Uterus (tissue), 4 donors: ENCODE data around the gene MRPL55. TPM values are rescaled to one million over a fixed set of nuclear protein-coding genes. Genes with fewer than 3 reads are reported as not detected.

Source experiments
- DNase-seq, 2 donors: peaks; one replicate each; pipeline ENCODE4 v3.0.0-alpha.2; 2019 to 2020
- H3K27ac ChIP-seq, 2 donors: fragments of 200-600 bp; sonication (generic); 1 replicate in 1 of 2; 2 replicates in 1 of 2; pipeline ENCODE4 v1.5.1; 2016 to 2018
- H3K27me3 ChIP-seq, 2 donors: fragments of 200-600 bp; sonication (generic); one replicate each; pipeline ENCODE4 v1.5.1; 2018 to 2019; ENCODE audit warnings: control low read depth in 1 of 2
- H3K36me3 ChIP-seq, 2 donors: fragments of 200-600 bp; sonication (generic); one replicate each; pipeline ENCODE4 v1.5.1; 2019; ENCODE audit warnings: control low read depth in 1 of 2
- H3K4me1 ChIP-seq, 2 donors: fragments of 200-600 bp; sonication (generic); one replicate each; pipeline ENCODE4 v1.5.1; 2018 to 2019; ENCODE audit warnings: control low read depth in 1 of 2
- H3K4me3 ChIP-seq, 2 donors: fragments of 200-600 bp; sonication (generic); 1 replicate in 1 of 2; 2 replicates in 1 of 2; pipeline ENCODE4 v1.5.1; 2018 to 2019; ENCODE audit warnings: mild to moderate bottlenecking in 1 of 2
- H3K9me3 ChIP-seq, 2 donors: fragments of 200-600 bp; sonication (generic); one replicate each; pipeline ENCODE4 v1.5.1; 2019; ENCODE audit warnings: control low read depth in 1 of 2
- POLR2A ChIP-seq, 2 donors: fragments of 450-650 bp; IDR thresholded peaks; one replicate each; pipeline ENCODE4 v1.6.1; 2016; ENCODE audit warnings: antibody characterized with exemption in 2 of 2, mild to moderate bottlenecking in 1 of 2, moderate library complexity in 1 of 2
- intact Hi-C: fragments of 100-400 bp; cut with DNase I; formaldehyde crosslinking; loops from one replicate; pipeline ENCODE4 v1.15.1; 2023; ENCODE audit warnings: low total_unique reads
- total RNA-seq, 4 donors: library from RNA; depleted of rRNA in 3 of 4; stranded (reverse); fragments of >200 nt in 3 of 4; gene quantifications; one replicate each; pipeline versions ENCODE4 v1.1.0 to v1.2.4, GENCODE V29; 2014 to 2023
- TF ChIP-seq, protein P1 (sequence below), 4 experiments: fragments of 200-600 bp in 2 of 4; fragments of 450-650 bp in 2 of 4; sonication (generic) in 2 of 4; IDR thresholded peaks; one replicate each; pipeline ENCODE4 v1.5.1; 2016 to 2019; ENCODE audit warnings: antibody characterized with exemption in 4 of 4, mild to moderate bottlenecking in 2 of 4, moderate library complexity in 1 of 4
- donor health status: DM: yes; HTN: yes; CAD: no.

The MRPL55 gene
- total RNA-seq, 4 donors from 2014 or later = 19.4 to 43.4 (median 33.6) TPM

DNA sequence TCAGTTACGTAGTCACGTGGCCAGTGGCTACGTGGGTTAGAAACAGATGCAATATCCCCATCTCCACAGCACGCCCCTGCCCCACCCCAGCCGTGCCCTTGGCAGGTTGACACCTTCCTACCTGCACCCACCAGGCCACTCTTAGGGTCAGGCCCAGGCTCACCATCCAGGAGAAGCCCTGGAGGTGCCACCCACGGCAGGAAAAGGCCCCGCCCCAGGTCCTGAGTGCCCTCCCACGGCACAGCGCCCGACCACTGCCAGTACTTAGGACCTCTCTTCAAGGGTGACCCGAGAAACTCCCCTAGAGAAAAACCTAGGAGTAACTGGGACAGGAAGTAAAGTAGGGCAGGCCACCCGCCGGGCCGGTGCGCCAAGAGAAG is 7.5 kb downstream of the MRPL55 start:
- no peaks in the 10 kb centered on the region for H3K36me3 ChIP-seq
- no peak overlapping the region for H3K4me3 ChIP-seq
- H3K27ac ChIP-seq = peak overlapping the region in 1 of 2 donors; percentile 92
- TF ChIP-seq, protein P1, sequence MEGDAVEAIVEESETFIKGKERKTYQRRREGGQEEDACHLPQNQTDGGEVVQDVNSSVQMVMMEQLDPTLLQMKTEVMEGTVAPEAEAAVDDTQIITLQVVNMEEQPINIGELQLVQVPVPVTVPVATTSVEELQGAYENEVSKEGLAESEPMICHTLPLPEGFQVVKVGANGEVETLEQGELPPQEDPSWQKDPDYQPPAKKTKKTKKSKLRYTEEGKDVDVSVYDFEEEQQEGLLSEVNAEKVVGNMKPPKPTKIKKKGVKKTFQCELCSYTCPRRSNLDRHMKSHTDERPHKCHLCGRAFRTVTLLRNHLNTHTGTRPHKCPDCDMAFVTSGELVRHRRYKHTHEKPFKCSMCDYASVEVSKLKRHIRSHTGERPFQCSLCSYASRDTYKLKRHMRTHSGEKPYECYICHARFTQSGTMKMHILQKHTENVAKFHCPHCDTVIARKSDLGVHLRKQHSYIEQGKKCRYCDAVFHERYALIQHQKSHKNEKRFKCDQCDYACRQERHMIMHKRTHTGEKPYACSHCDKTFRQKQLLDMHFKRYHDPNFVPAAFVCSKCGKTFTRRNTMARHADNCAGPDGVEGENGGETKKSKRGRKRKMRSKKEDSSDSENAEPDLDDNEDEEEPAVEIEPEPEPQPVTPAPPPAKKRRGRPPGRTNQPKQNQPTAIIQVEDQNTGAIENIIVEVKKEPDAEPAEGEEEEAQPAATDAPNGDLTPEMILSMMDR (IDR thresholded peaks at IDR 0.05) = no peak
- TF ChIP-seq POLR2A (IDR thresholded peaks at IDR 0.05) = no peak
- no peaks in the 10 kb centered on the region for H3K9me3 ChIP-seq
- H3K27me3 ChIP-seq = no peaks in the 10 kb centered on the region
- no peak for DNase-seq
- H3K4me1 ChIP-seq = peaks cover 0 to 13% of the 10 kb centered on the region in 2 donors
- intact Hi-C loops = no loop called here

DNA sequence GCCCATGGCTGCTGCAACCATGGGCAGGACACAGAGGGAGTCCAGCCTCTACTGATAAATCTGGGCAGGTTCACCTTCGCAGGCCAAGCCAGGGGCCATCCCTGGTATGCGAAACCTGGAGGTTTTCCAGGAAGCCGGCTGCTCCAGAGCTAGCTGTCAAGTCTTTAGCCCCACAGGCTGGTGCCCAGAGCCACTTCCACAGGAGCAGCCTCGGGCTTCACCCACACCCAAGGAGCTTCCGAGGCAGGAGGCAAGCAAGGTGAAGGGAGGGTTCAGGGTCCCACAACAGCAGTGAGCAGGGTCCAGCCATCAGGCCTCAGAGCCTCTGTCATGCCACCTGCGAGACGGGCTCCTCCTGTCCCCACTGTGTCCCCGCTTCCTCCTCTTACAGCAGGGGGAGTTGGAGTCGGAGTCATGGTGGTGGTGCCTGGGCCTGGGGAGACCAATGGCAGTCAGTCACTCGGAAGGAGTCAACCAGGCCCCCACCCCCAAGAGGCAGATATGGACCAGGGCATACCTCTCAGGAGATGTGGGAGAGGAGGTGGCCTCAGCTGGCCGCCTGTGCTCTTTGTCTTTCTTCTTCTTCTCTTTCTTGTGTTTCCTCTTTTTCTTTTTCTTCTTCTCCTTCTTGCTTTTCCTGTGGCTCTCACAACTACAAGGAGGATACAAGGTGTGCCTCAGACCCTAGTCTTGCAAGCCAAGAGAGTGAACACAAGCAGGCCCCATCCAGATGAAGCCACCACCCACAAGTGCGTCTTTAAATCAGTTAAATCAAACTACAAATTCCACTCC is 8.1 kb downstream of the MRPL55 start:
- Histone ChIP-seq H3K4me3 (no peak overlapping the region), H3K36me3 (no peaks in the 10 kb centered on the region), H3K27me3 (no peaks in the 10 kb centered on the region), H3K4me1 (peaks cover 0 to 13% of the 10 kb centered on the region in 2 donors), H3K27ac (no peak overlapping the region), H3K9me3 (no peaks in the 10 kb centered on the region)
- no peak for DNase-seq
- TF ChIP-seq, protein P1 (IDR thresholded peaks at IDR 0.05) = no peak
- no peak for TF ChIP-seq POLR2A (IDR thresholded peaks at IDR 0.05)
- intact Hi-C loops = no loop called here

DNA sequence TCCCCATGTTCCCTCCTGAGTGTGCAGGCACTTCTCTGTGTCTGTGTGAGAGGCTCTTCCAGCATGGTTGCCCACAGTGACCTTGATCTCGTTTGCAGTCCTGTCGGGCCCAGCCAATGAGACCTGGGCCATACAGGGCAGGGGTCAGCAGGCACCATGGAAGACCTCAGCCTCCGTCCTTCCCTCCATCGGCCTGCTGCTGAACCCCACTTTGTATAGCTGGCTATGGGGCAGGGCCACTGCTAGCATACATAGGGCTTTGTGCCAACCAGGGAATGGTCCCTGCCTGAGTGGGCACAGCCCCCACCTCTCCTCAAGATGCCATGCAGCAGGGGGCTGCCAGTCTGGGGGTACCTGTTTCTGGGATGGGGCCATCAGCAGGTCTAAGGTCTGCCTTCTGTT is 9.8 kb downstream of the MRPL55 start:
- TF ChIP-seq, protein P1 (IDR thresholded peaks at IDR 0.05) = no peak
- no peak for TF ChIP-seq POLR2A (IDR thresholded peaks at IDR 0.05)
- H3K4me1 ChIP-seq = peaks cover 0 to 13% of the 10 kb centered on the region in 2 donors
- intact Hi-C loops = no loop called here
- H3K9me3 ChIP-seq = peaks cover 0 to 7% of the 10 kb centered on the region in 2 donors
- no peaks in the 10 kb centered on the region for H3K27me3 ChIP-seq
- no peak overlapping the region for H3K4me3 ChIP-seq
- no peak overlapping the region for H3K27ac ChIP-seq
- H3K36me3 ChIP-seq = no peaks in the 10 kb centered on the region
- DNase-seq = no peak

DNA sequence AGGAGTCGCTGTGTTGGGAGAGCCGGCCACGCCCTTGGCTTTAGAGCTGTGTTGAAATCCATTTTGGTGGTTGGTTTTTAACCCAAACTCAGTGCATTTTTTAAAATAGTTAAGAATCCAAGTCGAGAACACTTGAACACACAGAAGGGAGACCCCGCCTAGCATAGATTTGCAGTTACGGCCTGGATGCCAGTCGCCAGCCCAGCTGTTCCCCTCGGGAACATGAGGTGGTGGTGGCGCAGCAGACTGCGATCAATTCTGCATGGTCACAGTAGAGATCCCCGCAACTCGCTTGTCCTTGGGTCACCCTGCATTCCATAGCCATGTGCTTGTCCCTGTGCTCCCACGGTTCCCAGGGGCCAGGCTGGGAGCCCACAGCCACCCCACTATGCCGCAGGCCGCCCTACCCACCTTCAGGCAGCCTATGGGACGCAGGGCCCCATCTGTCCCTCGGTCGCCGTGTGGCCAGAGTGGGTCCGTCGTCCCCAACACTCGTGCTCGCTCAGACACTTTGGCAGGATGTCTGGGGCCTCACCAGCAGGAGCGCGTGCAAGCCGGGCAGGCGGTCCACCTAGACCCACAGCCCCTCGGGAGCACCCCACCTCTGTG is 10.7 kb downstream of the MRPL55 start:
- Histone ChIP-seq H3K27me3 (no peaks in the 10 kb centered on the region), H3K4me3 (no peak overlapping the region), H3K27ac (no peak overlapping the region), H3K4me1 (peaks cover 0 to 9% of the 10 kb centered on the region in 2 donors), H3K9me3 (peaks cover 0 to 12% of the 10 kb centered on the region in 2 donors), H3K36me3 (no peaks in the 10 kb centered on the region)
- intact Hi-C loops = no loop called here
- no peak for DNase-seq
- TF ChIP-seq, protein P1 (IDR thresholded peaks at IDR 0.05) = no peak
- TF ChIP-seq POLR2A (IDR thresholded peaks at IDR 0.05) = no peak
